Ramos (cell line): Measurements from ENCODE around the gene SLC9A6.

ENCODE experiments used
- in situ Hi-C: fragments of 300-500 bp; cut with MboI; formaldehyde crosslinking; loops from one replicate; pipeline ENCODE4 v1.14.3; 2022; ENCODE audit warnings: low sequenced_read_pairs; ENCODE audit not compliant: unreplicated experiment

Gene SLC9A6

DNA sequence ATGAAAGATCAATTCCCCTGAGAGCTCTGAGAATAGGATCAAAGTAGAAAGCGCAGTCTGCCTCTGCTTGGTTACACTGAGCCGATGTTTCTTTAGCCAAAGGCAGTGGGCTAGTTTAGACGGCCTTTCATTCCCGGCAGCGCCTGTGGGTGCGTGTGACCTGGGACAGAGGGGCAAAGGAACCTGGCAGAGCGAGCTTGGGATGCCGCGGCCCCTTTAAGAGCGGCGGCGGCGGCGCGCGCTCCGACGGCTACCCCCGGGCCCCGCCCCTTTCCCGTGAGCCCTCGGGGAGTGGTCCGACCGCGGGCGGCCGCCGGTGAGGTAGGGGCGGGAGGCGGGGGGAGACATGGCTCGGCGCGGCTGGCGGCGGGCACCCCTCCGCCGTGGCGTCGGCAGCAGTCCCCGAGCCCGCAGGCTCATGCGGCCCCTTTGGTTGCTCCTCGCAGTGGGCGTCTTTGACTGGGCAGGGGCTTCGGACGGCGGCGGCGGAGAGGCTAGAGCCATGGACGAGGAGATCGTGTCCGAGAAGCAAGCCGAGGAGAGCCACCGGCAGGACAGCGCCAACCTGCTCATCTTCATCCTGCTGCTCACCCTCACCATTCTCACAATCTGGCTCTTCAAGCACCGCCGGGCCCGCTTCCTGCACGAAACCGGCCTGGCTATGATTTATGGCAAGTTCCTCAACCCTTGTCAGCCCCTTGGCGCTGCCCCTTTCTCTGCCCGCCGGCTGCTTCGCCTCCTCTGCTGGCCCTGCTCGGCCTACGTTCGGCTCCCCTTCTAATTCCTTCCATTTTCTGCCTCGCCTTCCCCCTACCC, at the start of gene SLC9A6:
Gene SLC9A6, plus strand, starts transcription at position 279 of the 816 bp plus-strand sequence. Its CDS starts 224 bp downstream, at position 503.
- in situ Hi-C loops: no loop called here

- in situ Hi-C loops: no loop called here
These were observed 40.7 kb upstream of the SLC9A6 start for GRCh38 chrX:135944486-135944885.

- in situ Hi-C loops: no loop called here
These were observed 33.9 kb upstream of the SLC9A6 start for GRCh38 chrX:135951291-135951690.

DNA sequence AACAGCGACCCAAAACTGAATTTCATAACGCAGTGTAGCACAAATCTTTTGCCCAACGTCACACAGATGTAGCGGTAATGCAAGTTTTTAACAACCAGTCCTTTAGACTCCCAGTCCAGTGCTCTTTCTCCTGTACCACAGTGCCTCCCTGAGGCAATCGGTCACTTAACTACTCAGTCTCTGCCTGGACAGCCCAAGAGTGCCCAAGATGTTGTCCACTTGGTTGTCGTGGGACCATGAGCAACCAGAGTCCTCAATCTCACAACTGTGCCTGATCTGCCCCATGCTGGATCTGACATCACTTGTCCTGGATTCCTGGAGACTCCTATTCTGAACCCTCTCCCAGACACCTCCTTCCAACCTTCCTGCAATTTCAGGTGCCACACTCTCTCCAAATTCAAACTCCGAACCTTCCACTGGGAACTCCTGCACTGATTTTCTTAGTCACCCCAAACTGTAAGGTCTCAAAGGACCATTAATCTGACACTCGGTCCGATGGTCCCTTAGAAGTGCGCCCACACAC, 12.1 kb upstream of the SLC9A6 start:
- in situ Hi-C loops: no loop called here

GRCh38 chrX:135973548-135974278, 11.5 kb upstream of the SLC9A6 start, which contains the start of gene MMGT1:
MMGT1 (minus strand) TSS chrX:135973988; CDS start chrX:135973675, 313 bp downstream.
- in situ Hi-C loops: no loop called here

DNA sequence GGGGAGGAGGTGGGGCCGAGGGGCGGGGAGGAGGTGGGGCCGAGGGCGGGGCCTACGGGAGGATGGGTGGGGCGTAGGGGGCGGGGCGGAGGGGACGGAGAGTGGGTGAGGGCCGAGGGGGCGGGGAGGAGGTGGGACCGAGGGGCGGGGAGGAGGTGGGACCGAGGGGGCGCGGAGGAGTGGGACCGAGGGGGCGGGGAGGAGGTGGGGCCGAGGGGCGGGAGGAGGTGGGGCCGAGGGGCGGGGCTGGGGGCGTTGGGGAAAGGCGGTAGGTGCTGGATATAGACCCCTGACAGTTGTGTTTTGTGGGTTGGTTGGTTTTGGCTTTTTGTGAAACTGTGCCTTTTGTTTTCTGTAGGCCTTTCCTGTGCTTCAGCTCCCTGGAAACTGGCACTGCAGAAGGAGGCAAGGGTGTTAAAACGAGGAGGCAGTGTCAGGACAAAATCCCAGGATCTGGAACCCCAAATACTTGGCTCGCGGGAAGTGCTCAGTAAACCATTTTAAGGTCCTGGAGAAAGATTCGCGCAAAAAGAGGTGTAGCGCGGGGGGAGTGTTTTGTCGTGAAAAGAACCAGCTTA, 10.9 kb upstream of the SLC9A6 start:
- in situ Hi-C loops: no loop called here

DNA sequence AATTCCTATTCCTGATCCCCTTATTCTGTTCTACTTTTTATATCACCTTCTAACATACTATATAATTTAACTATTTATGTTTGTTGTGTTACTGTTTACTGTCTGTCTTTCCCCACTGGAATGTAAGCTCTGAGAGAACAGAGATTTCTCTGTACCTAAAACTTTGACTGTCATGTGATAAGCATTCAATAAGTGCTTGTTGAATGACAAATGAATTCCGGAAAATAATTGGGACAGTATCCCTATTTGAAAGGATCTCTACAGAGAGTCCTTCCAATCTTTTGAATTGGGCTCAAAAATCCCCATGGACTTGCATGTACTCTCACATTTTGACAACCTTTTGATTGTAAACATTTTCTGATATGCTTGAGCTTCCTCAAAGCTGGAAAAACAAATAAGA, 9.8 kb upstream of the SLC9A6 start:
- in situ Hi-C loops: no loop called here

DNA sequence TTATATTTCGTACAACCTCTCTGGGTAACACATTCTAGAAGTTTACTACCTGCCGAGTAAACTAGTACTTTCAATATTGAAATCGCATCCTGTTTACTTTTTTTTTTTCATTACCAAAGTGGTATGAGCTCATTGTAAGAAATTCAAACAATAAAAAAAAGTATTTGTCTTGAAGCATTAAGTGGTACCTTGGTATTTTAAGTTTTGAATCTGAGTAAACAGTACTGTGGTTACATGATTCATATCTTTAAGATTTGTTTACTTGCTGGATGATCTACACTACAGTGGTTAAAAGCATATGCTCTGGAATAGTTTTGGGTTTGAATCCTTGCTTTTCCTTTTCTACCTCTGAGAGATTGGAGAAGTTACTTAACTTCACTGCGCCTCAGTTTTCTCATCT, 7.6 kb upstream of the SLC9A6 start:
- in situ Hi-C loops: no loop called here

GRCh38 chrX:135981010-135981409, 4.2 kb upstream of the SLC9A6 start:
- in situ Hi-C loops: no loop called here

DNA sequence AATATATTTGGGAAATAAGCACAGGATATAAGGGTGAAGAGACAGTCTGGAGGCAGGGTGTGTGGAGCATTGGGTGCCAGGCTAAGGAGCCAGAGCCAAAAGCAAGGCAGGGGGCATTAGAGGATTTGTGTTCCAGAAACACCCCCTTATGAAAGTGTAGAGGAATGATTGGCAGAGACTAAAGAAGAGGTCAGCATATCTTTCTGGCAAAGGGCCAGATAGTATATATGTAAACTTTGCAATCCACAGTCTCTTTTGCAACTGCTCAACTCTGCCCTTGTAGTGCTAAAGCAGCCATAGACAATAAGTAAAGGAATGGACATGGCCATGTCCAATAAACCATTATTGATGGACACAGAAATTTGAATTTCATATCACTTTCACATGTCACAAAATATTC, 3.6 kb upstream of the SLC9A6 start:
- in situ Hi-C loops: no loop called here

DNA sequence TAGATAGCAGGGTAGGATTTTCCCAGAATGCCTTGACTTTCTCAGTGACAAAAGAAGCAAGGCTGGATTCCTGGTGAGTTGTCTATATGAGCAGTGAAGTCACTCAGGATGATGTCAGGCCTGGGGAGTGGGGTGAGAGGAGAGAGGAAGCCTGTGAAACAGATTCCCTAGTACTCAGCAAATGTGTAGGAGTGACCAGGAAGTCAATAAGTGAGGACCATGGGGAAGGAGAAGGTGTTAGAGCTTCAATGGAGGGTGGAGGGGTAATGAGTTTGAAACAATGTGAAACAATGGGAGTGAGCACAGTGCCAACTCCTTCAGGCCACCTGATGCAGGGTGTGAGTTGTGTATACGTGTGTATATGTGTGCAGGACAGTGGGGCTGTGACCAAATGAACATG, 2.4 kb upstream of the SLC9A6 start:
- in situ Hi-C loops: no loop called here

DNA sequence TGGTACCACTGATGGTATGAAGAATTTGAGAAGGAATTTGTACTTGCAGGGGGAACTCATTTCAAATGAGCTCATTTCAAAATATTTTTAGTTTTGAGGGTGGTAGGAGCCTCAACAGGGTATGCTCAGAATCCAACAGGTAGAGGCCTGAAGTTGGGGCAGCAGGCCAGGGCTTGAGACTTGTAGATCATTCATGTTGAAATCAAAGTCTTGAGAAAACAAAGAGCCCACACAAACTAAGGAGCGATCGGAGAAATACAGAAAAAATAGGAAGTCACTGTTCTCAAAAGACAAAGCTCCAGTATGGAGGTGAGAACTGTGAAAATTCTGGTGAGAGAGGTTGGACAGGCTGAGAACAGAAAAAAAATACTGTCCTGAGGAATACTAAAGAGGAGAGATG, 979 bp upstream of the SLC9A6 start:
- in situ Hi-C loops: no loop called here

- in situ Hi-C loops: no loop called here
These were observed 461 bp upstream of the SLC9A6 start for GRCh38 chrX:135984791-135985156.

GRCh38 chrX:135985973-135986310, 707 bp downstream of the SLC9A6 start:
- in situ Hi-C loops: no loop called here

- in situ Hi-C loops: no loop called here
These were observed 3.0 kb downstream of the SLC9A6 start for GRCh38 chrX:135988245-135988644.

GRCh38 chrX:136015016-136015415, 29.8 kb downstream of the SLC9A6 start:
- in situ Hi-C loops: no loop called here

DNA sequence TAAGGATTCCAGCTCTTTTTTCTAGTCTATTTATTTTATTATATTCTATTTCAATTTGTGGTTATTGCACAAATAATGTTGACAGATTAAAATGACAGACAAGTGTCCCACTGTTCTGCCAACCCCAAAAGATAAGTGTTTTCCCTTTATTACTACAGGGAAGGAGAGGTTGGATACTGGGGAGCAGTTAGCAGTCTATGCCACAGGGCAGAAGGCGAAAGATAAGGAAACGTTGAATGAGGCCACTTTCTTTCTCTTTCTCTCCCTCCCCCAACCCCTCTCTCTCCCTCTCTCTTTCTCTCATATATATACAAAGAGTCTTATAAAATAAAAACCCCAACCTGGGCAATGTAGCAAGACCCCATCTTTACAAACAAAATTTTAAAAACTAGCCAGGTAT, 31.6 kb downstream of the SLC9A6 start:
- in situ Hi-C loops: no loop called here

GRCh38 chrX:136019226-136019625, 34.0 kb downstream of the SLC9A6 start:
- in situ Hi-C loops: no loop called here

GRCh38 chrX:136021160-136021559, 35.9 kb downstream of the SLC9A6 start:
- in situ Hi-C loops: no loop called here

GRCh38 chrX:136021903-136022302, 36.7 kb downstream of the SLC9A6 start:
- in situ Hi-C loops: no loop called here

DNA sequence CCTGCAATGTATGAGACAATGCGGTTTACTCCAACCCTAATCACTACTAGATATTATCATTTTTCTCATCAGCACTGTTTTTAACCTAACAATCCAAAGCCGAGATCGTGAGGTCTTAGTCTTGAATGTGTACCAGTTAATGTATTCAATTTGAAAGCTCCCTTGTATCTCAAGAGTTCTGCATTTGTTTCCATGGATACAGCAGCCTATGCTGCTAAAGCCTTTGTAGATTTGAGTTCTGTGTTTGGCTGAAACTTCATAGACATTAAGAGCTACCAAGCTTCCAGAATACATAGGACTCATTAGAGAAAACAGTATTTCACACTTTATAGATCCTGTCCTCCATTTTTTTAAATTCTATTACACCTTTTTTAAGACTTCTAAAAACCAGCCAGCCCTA, 39.9 kb downstream of the SLC9A6 start:
- in situ Hi-C loops: no loop called here
